ENCODE results near the gene CDH12. TPM values are rescaled to one million over a fixed set of nuclear protein-coding genes. Genes with fewer than 3 reads are reported as not detected.
"Not testable (repeated sequence)": the region's sequence is repeated elsewhere in the genome, so short reads cannot be mapped to it uniquely, and the experiment has no call there.

The CDH12 gene
- polyA plus RNA-seq, 1 donor, result 0.40 TPM

DNA sequence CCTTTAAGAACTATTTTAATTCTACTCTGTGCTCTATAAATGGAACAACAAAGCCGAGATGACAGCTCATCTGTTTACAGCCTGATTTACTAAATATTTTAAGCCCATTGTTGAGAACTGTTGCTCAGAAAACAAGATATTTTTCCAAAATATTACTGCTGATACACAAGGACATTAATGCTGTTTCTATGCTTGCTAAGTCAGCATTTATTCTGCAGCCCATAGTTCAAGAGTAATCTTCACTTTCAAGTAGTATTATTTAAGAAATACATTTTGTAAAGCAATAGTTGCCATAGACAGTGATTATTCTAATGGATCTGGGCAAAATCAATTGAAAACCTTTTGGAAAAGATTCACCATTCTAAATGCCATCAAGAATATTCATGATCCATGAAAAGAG lies 208.3 kb downstream of the CDH12 start:
- DNase-seq, result no peak

DNA sequence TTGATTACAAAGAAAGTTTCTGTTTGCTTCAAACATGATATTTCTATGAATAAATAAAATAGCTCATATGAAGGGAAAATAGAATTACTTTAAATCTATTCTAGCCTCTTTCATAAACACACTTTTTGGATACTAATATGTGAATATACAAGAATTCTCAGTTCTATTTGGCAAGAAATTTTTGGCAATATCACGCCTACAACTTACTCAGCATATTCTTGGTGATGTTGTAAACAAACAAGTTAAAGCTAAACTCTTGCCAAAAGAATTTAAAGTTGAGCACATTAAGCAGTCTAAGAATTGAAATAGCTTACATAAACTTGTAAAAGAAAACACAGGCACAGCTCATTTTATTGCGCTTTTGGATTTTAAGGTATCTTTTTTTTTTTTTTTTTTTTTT lies 209.8 kb downstream of the CDH12 start:
- no peak for DNase-seq

DNA sequence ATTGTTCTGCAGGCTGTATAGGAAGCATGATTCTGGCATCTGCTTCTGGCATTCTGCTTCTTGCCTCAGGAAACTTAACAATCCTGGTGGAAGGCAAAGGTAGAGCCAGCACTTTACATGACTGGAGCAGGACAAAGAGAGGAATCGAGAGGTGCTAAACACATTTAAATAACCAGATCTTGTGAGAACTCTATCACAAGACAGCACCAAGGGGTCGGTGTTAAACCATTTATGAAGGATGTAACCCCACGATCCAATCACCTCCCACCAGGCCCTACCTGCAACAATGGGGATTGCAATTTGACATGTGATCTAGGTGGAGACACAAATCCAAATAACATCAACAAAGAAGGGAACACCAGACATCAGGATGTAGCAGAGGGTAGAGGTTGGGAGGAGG lies 221.5 kb downstream of the CDH12 start:
- DNase-seq, result no peak

DNA sequence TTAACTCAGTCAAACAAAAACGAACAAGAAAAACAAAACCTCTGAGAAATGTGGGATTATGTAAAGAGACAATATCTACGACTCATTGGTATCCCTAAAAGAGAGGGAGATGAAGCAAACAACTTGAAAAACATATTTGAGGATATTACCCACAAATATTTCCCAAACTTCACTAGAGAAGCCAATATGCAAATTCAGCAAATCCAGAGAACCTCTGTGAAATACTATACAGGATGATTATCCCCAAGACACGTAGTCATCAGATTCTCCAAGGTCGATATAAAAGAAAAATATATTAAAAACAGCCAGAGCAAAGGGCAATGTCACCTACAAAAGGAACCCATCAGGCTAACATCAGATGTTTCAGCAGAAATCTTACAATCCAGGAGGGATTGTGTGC lies 226.1 kb downstream of the CDH12 start:
- no peak for DNase-seq

DNA sequence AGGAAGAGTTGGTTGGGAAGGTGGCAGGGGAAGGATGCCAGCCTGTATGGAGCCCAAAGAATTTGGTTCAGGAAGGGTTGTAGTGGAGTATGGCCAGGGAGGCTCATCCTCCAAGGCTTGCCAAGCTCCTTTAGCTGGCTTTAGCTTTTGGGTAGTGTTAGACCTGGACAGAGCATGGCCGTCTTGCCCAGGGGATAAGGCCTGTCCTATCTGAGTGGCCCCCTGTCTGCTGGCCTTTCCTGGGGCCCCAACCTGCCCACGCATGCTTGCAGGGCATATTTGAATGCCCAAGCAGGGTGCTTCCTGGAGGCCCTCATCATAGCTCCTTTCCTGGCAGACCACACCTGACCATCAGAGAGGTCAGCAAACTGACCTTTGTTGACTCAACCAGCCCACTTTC lies 227.7 kb downstream of the CDH12 start:
- DNase-seq, result no peak

DNA sequence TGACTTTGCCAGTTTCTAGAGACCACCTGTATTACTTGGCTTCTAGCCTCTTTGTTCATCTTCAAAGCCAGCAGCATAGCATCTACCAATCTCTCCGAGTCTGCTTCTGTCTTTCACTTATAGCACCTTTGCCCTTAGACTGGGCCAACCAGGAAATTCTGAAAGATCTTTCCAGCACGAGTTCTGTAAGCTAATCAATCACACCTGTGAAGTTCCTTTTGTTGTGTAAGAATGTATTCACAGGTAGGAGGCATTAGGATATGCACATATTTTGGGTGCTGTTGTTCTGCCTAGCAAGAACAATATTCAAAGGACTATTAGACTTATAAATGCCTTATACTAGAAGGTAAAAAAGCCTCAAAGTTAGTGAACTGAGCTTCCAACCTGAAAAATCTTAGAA lies 232.1 kb downstream of the CDH12 start:
- no peak for DNase-seq

DNA sequence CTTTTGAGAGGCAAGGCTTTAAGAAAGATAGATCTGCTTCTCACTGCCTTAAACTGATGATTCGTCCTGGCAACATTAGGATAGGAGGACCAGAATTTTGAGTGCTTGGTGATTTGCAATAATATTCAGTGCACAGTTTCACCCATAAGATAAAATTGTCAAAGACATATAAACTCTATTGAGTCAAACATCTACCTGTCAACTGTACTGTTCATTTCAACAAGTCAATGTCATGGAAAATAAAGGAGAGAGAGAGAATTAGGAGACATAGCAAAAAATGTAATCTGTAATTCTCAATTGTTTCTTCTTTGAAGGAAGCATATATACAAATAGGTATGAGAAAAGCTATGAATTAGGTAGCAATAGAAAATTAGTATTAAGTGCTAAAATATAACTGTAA lies 237.2 kb downstream of the CDH12 start:
- no peak for DNase-seq

DNA sequence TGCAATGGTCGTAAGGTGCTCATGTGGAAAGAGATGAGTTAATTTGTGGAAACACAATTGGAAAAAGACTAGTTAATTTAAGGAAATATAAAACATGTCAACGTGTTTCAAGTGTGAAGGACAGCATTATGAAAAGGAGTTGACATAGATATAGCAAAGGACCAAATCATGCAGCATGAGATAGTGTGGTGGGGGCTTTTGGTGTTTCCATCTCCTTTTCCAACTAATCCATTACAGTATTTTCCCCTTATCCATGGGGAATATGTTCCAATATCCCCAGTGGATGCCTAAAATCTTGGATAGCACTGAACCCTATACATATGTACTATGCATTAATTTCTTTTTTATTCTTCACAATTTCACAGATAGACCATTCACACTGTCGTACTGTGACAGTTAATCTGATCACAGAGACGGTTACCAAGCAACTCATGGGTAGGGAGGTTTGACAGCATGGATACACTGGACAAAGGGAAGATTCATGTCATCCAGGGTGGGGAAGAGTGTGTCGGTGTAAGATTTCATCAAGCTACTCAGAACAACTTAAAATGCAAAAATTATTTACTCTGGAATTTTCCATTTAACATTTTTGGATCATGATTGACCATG lies 238.6 kb downstream of the CDH12 start:
- no peak for DNase-seq

DNA sequence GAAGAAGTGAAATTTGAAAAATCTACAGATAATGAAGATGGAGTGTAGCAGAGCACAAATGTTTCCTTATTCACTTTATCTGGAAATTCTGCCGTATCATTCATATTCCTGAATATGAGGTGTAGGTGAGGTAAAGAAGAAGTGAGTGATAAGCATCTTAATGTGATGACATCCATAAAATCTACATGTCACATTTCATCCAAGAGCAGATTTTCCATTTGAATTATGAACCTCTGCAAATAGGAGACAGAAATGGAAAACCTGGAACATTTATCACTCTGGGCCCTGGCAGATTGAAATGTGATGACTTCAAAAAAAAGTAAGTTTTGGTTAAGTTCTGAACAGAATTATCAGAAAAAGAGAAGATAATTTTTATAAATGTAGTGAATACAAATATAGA lies 240.2 kb downstream of the CDH12 start:
- no peak for DNase-seq

DNA sequence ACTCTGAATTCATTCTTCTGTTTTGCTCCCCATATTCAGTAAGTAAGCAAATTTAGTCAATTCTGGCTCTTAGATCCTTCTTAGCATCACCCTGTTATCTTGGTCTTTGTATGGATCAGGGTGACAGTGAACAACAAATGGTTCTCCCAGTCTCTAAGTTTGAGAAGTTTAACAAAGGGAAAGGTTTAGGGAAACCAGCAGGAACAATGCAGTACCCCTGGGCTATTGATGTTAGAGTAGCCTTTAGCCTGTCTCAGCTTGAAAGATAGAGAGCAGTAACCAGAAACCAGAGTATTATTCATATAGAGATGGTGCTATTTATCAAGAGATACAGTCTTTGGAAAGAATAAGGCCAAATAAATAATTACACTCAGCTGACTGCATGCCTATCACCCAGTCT lies 241.8 kb downstream of the CDH12 start:
- no peak for DNase-seq

DNA sequence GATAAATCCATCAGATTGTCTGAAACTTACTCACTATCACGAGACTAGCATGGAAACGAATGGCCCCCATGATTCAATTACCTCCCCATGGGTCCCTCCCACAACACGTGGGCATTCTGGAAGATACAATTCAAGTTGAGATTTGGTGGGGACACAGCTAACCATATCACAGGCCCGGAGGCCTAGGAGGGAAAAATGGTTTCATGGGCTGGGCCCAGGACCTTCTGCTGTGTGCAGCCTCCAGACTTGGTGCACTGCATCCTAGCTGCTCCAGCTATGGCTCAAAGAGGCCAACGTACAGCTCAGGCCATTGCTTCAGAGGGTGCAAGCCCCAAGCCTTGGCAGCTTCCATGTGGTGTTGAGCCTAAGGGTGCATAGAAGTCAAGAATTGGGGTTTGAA lies 245.6 kb downstream of the CDH12 start:
- DNase-seq, result not testable (repeated sequence)

DNA sequence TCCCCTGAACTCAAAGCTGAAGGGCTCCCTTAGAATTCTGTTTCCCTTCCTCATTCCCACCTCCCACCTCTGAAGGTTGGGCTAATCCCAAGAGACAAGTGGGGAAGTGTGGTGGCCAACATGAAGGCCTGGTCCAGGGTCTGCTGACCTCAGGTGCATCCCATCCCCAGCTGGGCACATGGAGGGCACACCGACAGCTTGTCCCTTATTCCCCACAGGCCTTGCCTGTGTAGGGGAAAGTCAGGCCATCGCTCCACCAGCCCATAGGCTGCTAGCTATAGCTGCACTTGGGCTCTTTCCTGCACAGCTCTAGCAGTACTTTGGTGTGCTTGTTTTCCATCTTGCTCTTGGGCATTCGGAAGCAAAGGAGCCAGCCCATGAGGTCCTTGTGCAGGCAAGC lies 247.7 kb downstream of the CDH12 start:
- DNase-seq, result no peak

DNA sequence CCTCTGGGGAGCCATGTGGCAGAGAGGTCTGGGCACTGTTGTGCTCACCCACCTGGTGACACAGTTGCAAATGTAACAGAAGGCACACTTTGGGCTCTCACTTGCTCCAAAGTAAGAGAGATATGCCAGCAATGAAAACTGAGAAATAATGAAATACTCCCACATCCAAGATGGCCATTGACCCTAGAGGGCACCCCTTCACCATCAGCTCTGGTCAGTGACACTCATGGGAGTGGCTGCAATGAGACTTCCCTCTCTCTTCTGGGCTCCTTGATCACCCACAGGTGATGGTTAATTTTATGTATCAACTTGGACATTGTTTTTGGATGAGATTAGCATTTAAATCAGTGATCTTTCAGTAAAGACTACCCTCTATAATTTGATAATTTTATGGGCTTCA lies 248.4 kb downstream of the CDH12 start:
- DNase-seq, result no peak

DNA sequence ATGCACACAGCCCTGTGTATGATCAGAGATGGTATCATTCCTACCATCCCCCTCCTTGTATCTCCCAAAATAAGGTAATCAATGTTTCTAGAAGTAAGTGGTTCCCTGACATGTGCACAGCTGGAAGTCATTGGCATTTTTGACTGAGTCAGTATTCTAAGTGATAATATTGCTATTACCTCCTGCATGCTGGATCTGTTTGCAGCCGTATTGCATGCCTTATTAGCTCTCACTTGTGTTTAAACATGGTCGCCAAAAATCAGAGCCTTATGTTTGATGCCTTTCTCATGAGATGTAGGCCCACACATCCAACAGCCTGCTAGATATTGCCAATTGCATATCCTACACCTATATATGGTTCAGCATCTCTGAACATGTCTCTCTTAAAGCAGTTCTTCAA lies 254.3 kb downstream of the CDH12 start:
- no peak for DNase-seq

DNA sequence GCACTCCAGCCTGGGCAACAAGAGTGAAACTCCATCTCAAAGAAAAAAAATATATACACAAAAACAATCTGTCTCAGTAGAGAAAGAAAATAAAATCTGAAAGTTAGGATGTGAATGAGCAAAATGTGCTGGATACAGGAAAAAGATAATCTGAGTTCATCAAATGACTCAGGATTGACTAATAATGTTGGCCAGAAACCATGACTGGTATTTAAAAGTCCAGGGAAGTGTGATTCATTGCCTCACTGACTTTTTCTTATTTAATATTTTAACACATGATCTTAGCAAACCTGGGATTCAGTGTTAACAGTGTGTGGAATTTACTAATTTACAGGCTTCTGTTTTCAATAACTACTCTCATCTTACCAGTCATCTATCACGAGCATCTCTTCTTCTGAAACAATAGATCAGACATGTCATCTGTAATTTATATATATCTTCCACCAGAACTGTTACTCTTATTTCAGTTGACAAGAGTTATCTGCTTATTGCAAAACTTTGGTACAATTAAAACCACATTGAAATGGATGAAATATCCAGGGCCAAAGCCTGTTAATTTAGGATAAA lies 256.7 kb downstream of the CDH12 start:
- DNase-seq, result no peak

DNA sequence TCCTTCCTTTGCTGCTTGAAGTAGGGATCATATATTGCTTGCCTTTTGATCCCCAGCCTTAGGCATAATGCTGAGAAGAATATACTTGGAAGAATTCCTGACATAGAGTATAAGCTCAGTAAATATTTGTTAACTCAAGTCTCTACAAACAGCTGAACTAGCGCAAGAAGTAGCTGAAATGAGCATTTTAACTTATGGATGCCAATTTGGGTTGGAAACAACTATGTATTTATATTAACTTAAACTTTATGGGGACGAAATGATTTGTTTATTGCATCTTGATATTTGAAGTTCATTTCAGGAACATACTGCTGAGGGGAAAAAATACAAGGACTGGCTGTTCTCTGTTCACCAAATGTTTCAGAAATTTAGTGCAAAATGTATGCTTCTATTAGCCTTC lies 258.7 kb downstream of the CDH12 start:
- DNase-seq, result no peak

DNA sequence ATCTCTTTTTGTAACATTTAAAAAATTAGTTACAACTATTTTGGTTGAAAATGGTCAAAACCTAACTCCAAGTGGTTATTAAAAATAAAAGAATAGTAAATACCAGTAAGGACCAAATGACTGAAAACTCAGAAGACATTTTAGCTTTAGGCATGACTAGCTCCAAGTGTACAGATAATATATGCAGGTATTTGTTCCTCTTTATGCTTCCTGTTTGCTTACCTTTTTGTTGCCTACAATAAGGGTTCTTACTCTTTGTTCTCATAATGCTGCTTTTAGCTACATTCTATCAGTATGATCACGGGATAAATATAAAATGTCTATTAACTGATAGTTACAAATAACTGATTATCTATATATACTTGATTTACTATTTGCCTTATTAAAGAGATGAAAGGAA lies 259.6 kb downstream of the CDH12 start:
- DNase-seq, result no peak

DNA sequence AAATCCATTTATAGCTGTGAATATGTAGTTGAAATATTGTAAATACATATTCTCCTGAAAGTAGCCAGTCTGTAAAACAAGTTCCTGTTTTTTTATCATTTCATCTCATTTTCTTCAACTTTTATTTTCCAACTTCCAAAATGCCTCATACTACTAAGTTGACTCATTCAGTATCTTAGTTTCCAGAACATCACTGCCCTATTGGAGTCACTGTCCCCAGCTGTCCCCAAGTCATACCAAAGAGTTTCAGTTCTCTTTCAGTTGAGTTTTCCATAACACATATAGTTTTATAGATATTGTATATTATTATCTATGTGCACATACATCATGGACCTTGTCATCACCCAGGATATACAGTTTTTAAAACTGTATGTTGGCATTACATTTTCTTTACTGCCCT lies 261.7 kb downstream of the CDH12 start:
- DNase-seq, result no peak

DNA sequence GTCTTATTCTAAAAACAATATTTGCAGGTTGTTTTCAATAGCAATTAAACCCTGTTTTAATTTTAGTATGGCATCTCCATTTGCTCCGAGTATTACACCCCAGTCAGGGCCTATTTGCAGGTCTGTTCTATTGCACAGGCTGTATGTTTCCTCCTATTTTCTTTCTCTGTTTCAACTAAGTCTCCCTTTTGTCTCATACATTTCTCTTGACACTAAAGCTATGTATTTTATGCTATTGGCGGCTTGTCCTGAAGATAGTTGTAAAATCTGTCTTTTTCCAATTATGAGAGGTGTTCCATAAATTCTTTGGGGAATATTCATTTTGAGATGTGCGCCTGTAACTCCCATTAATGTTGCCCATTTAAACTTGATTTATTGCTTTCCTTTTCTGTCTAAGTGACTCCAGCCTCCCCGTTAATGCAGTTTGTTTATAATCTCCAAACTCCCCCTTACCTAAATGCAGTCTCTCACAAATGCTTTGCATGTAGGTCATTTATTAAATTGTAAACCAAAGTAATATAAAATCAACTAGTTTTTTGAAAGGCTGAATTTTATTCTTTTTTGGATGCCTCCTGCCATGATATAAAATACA lies 262.4 kb downstream of the CDH12 start:
- no peak for DNase-seq

DNA sequence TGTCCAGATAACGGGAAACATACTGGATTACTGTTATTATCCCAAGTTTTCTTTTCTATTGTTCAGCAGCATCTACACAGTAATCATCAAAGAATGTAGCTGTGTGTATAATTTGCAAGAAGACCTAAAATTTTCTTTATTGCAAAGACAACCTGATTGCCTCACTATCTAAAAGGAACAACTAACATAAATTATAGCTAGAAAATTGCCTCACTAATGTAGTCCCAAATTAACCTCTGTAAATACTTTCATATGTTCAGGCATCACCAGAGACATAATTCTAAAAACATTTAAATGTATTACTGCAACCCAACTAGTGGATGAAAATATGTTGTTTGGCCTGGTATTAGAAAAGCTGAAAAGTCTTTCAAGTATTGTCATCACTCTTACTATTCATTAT lies 275.4 kb downstream of the CDH12 start:
- no peak for DNase-seq

DNA sequence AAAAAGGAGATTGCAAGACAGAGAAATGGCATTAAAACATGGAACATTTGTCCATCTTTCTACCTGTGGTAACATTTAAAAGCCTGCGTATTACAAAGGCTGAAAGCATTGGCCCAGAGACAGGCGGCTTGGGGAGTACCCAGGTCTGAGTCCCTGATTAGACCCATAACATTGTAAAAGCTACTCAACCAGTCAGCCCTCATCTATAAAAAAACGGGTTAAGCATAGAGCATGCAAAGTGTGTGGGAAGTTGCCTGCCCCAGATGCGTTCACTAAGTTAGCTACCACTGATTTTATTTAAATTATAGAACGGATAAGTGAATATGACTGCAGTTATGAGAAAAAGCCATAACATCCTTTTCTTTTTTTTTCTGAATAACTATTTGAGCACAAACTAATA lies 276.1 kb downstream of the CDH12 start:
- no peak for DNase-seq

DNA sequence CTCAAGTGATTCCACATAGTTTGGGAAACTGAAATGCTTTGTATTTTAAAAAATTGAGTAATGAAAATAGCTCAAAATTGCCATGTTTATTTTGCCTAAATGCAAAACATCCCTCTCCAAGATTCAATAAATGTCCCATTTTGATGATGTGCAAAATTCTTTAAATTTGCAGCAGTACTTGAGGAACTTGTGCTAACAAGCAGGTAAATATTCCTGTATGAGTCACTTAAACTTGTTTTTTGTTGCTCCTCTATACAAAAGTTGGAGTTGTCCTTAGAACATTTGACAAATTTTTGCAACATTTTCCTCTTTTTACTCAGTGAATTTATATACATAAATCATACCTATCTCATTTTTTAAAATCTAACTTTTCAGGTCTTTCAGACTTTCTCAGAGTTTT lies 280.2 kb downstream of the CDH12 start:
- DNase-seq, result no peak

DNA sequence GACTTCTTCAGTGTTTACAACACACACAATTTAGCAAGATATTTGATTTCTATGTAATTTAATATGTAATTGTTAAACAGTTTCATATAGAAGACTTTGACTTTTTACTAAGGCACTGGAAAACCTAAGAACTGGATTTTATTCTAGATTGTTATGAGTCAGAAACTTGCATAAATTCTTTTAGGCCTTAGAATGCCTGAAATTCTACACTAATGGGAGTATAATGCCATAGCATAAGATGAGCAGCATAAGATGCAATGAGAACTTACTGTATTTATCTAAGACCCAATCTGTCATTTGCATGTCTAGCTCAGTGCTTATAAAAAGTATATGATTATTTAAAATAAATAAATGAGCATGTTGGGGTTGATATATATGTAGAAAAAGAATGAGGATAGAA lies 285.2 kb downstream of the CDH12 start:
- no peak for DNase-seq

DNA sequence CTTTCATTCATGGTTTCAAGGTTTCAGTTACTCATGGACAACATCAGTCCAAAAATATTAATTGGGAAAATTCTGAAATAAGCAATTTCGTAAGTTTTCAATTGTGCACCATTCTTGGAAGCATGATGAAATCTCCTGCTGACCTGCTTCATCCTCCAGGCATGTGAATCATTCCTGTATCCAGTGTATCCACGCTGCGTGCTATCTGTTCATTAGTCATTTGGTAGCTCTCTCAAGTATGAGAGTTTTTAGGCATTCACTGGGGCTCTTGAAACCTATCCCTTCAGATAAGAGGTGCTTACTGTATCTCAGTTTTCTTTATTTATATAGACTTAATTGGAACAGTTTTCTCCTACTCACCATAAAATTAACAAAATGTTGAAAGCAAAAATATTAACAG lies 293.0 kb downstream of the CDH12 start:
- DNase-seq, result no peak

DNA sequence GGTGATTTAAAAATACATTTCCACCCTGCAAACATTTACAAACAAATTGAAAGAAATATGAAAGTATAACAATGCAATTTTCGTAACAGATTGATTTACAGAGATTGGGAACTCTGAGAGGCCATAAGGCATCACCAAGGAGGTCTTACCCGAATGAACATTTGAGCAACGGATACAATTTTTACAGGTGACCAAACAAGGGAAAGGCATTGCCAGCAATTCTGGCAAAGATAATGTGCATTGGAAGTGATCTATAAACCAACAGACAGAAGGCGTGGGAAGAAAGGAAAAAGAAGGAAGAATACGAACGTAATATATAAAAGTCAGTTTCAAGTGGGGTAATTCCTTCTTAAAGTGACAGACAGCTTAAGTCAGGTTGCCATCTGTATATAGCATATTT lies 295.9 kb downstream of the CDH12 start:
- DNase-seq, result no peak
